ENCODE results near the gene USP17L15.
"Not testable (repeated sequence)": the region's sequence is repeated elsewhere in the genome, so short reads cannot be mapped to it uniquely, and the experiment has no call there.

USP17L15 gene, protein sequence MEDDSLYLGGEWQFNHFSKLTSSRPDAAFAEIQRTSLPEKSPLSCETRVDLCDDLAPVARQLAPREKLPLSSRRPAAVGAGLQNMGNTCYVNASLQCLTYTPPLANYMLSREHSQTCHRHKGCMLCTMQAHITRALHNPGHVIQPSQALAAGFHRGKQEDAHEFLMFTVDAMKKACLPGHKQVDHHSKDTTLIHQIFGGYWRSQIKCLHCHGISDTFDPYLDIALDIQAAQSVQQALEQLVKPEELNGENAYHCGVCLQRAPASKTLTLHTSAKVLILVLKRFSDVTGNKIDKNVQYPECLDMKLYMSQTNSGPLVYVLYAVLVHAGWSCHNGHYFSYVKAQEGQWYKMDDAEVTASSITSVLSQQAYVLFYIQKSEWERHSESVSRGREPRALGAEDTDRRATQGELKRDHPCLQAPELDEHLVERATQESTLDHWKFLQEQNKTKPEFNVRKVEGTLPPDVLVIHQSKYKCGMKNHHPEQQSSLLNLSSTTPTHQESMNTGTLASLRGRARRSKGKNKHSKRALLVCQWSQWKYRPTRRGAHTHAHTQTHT

DNA sequence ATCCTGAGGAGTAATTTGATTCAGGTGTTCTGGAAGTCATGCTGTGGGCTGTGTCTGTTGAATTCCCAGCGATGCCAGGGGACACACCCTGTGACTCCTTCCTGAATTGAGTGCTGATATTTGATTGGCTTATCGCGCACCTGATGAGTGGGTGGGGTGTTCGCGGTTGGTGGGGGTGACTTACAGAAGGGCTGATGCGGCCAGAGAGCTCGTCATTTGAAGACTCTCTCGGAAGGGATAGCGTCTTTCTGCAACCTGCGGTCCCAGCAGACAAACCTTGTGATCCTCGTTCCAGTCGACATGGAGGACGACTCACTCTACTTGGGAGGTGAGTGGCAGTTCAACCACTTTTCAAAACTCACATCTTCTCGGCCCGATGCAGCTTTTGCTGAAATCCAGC, at the start of gene USP17L15:
USP17L15 (plus strand) TSS at position 301 of the 400 bp plus-strand sequence; CDS start at position 301, 0 bp downstream.
- H3K4me3 ChIP-seq (replicated peaks; ENCODE audit: low read depth, low read length); DNase-seq (ENCODE audit: extremely low read depth, low read depth): not testable (repeated sequence)

DNA sequence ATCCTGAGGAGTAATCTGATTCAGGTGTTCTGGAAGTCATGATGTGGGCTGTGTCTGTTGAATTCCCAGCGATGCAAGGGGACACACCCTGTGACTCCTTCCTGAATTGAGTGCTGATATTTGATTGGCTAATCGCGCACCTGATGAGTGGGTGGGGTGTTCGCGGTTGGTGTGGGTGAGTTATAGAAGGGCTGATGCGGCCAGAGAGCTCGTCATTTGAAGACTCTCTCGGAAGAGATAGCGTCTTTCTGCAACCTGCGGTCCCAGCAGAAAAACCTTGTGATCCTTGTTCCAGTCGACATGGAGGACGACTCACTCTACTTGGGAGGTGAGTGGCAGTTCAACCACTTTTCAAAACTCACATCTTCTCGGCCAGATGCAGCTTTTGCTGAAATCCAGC, 23.8 kb upstream of the USP17L15 start, which contains the start of gene USP17L10:
USP17L10 (plus strand) TSS at position 301 of the 400 bp plus-strand sequence; CDS start at position 301, 0 bp downstream.
- not testable (repeated sequence) for DNase-seq (ENCODE audit: extremely low read depth, low read depth); H3K4me3 ChIP-seq (replicated peaks; ENCODE audit: low read depth, low read length)

- DNase-seq (ENCODE audit: extremely low read depth, low read depth); H3K4me3 ChIP-seq (replicated peaks; ENCODE audit: low read depth, low read length): not testable (repeated sequence)
Measured at GRCh38 chr4:9214701-9215100, 19.5 kb upstream of the USP17L15 start.

GRCh38 chr4:9215105-9215504, 19.1 kb upstream of the USP17L15 start, which contains the start of gene USP17L11:
USP17L11 (plus strand) TSS chr4:9215405; CDS start chr4:9215405, 0 bp downstream.
- not testable (repeated sequence) for H3K4me3 ChIP-seq (replicated peaks; ENCODE audit: low read depth, low read length)

GRCh38 chr4:9219852-9220251, 14.3 kb upstream of the USP17L15 start, which contains the start of gene USP17L12:
USP17L12 (plus strand) TSS chr4:9220152; CDS start chr4:9220152, 0 bp downstream.
- DNase-seq (ENCODE audit: extremely low read depth, low read depth); H3K4me3 ChIP-seq (replicated peaks; ENCODE audit: low read depth, low read length): not testable (repeated sequence)

More at GRCh38 chr4:9215105-9215504, 19.1 kb upstream of the USP17L15 start, which contains the start of gene USP17L11:
- not testable (repeated sequence) for DNase-seq (ENCODE audit: extremely low read depth, low read depth)

GRCh38 chr4:9224596-9224995, 9.6 kb upstream of the USP17L15 start, which contains the start of gene USP17L13:
USP17L13 (plus strand) TSS chr4:9224896; CDS start chr4:9224896, 0 bp downstream.
- not testable (repeated sequence) for DNase-seq (ENCODE audit: extremely low read depth, low read depth); H3K4me3 ChIP-seq (replicated peaks; ENCODE audit: low read depth, low read length)

- H3K4me3 ChIP-seq (replicated peaks; ENCODE audit: low read depth, low read length); DNase-seq (ENCODE audit: extremely low read depth, low read depth): not testable (repeated sequence)
Measured at GRCh38 chr4:9230249-9230648, 3.9 kb upstream of the USP17L15 start.

DNA sequence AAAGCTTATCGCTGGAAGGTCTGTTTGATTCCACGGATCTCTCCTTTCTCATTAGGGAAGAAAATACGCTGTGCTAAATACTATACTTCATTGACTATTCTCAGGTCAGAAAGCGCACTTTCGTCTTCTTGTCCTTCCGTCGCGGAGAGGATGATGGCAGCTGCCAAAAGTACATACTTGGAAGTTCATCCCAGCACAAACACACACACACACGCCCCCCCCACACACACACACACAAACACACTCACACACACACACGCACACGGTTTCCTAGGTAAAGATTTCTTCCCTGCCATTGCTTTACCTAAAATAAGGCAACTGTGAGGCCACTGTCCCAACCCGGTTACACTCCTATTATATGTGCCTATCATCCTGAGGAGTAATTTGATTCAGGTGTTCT, 4.3 kb downstream of the USP17L15 start:
- DNase-seq (ENCODE audit: extremely low read depth, low read depth); H3K4me3 ChIP-seq (replicated peaks; ENCODE audit: low read depth, low read length): not testable (repeated sequence)

- DNase-seq (ENCODE audit: extremely low read depth, low read depth); H3K4me3 ChIP-seq (replicated peaks; ENCODE audit: low read depth, low read length): not testable (repeated sequence)
Measured at GRCh38 chr4:9243579-9243978, 9.4 kb downstream of the USP17L15 start, which contains the start of gene USP17L17. USP17L17 (plus strand) TSS chr4:9243879; CDS start chr4:9243879, 0 bp downstream.

- not testable (repeated sequence) for DNase-seq (ENCODE audit: extremely low read depth, low read depth); H3K4me3 ChIP-seq (replicated peaks; ENCODE audit: low read depth, low read length)
Measured at GRCh38 chr4:9247953-9248680, 13.9 kb downstream of the USP17L15 start, which contains the start of gene USP17L18. USP17L18 (plus strand) TSS chr4:9248630; CDS start chr4:9248630, 0 bp downstream.

DNA sequence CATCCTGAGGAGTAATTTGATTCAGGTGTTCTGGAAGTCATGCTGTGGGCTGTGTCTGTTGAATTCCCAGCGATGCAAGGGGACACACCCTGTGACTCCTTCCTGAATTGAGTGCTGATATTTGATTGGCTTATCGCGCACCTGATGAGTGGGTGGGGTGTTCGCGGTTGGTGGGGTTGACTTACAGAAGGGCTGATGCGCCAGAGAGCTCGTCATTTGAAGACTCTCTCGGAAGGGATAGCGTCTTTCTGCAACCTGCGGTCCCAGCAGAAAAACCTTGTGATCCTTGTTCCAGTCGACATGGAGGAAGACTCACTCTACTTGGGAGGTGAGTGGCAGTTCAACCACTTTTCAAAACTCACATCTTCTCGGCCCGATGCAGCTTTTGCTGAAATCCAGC, 18.9 kb downstream of the USP17L15 start, which contains the start of gene USP17L19:
USP17L19 (plus strand) TSS at position 301 of the 400 bp plus-strand sequence; CDS start at position 301, 0 bp downstream.
- DNase-seq (ENCODE audit: extremely low read depth, low read depth); H3K4me3 ChIP-seq (replicated peaks; ENCODE audit: low read depth, low read length): not testable (repeated sequence)

- not testable (repeated sequence) for H3K4me3 ChIP-seq (replicated peaks; ENCODE audit: low read depth, low read length); DNase-seq (ENCODE audit: extremely low read depth, low read depth)
Measured at GRCh38 chr4:9257824-9258223, 23.6 kb downstream of the USP17L15 start, which contains the start of gene USP17L20. USP17L20 (plus strand) TSS chr4:9258124; CDS start chr4:9258124, 0 bp downstream.

- not testable (repeated sequence) for DNase-seq (ENCODE audit: extremely low read depth, low read depth); H3K4me3 ChIP-seq (replicated peaks; ENCODE audit: low read depth, low read length)
Measured at GRCh38 chr4:9262572-9262971, 28.4 kb downstream of the USP17L15 start, which contains the start of gene USP17L21. USP17L21 (plus strand) TSS chr4:9262872; CDS start chr4:9262872, 0 bp downstream.

GRCh38 chr4:9267319-9267718, 33.1 kb downstream of the USP17L15 start, which contains the start of gene USP17L22:
USP17L22 (plus strand) TSS chr4:9267619; CDS start chr4:9267619, 0 bp downstream.
- DNase-seq (ENCODE audit: extremely low read depth, low read depth); H3K4me3 ChIP-seq (replicated peaks; ENCODE audit: low read depth, low read length): not testable (repeated sequence)

DNA sequence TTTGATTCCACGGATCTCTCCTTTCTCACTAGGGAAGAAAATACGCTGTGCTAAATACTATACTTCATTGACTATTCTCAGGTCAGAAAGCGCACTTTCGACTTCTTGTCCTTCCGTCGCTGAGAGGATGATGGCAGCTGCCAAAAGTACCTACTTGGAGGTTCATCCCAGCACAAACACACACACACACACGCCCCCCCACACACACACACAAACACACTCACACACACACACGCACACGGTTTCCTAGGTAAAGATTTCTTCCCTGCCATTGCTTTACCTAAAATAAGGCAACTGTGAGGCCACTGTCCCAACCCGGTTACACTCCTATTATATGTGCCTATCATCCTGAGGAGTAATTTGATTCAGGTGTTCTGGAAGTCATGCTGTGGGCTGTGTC, 37.5 kb downstream of the USP17L15 start:
- DNase-seq (ENCODE audit: extremely low read depth, low read depth); H3K4me3 ChIP-seq (replicated peaks; ENCODE audit: low read depth, low read length): not testable (repeated sequence)

All from HFF-Myc (cell line).